CD4-positive, alpha-beta T cell treated with Interleukin-4 for 1 hour (primary cell): ENCODE data around the gene CTDSPL.

Experiments used
- DNase-seq, 2 donors: peaks; one replicate each; pipeline ENCODE4 v3.0.0-alpha.2; 2020 to 2022

The CTDSPL gene

DNA sequence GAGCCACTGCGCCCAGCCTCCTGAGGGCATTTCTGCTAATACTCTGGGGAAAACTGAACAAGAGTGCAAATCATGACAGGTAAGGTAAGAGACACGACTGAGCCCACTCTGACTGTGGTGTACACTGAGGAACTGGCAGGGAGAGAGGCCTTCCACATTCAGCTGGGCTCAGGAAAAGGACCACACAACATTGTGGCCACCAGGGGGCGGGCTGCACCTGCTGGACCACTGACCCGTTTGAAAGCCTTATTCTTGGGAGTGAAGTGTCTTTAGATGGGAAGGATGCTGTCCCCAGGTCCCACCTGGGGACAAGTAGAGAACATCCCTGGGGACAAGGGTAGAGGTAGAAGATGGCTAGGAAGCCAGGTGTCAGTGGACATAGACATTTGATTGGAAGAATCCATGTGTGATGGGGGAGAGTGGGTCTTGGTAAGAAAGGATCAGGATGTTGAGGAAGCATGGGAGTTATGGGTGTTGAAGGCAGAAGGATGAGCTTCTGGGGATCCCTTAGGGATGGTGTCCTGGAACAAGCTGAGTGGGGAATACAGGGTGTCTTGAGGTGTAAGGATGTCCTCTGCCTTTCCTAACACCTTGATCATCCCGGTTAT is 6.2 kb upstream of the CTDSPL start:
- peak; percentile 64 to 69 for DNase-seq

DNA sequence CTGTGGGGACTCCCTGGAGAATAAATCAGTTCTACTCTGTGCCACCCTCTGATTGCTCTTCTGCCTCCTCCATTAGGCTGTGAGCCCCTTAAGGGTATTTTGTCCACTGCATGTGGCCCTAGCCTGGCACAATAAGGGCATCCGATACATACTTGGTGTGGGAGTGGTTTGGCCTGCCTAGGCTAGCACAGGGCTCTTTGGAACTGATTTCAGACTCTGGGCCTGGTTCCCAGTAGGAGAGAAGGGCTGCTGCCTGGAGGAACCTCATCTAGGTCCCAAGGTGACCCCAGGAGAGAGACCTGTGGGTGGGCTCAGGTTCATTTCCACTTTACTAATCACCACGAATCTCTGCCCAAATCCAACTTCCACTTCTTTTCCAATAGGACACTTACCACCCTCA is 5.3 kb upstream of the CTDSPL start:
- no peak for DNase-seq

DNA sequence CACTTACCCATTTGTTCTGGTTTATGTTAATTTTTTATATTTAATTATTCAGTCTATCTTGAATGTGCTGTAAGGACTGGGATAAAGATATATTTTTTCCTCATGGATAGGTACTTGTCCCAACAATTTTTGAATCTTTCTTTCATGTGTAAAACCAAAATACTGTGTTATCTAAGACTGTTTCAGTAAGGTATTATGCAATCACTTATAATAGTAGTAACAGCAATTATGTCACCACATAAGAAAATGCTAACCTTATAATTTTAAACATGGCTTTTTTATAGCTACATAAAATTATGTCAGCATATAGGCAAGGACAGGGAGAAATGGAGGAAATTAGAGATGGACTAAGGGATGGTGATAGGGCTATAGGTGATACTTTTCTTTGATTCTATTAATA is 2.9 kb upstream of the CTDSPL start:
- DNase-seq: no peak

DNA sequence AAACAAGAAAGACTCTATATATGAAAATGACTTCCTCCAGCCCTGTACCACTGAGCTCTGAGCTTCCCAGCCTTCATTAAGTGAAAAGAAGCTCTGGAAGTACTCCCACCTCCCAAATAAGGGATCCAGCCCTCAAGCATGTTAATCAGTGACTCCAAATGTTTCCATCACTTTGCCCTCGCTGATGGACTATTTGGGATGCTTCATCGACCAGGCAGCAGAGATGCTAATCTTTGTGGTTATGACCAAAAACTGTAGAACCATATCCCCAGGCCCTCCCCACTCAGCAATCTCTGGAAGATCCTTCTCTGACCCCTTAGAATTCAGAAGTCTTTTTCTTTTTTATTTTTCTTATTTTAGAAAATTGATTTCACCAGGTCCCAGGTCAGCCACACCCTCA is 2.3 kb upstream of the CTDSPL start:
- DNase-seq: no peak

DNA sequence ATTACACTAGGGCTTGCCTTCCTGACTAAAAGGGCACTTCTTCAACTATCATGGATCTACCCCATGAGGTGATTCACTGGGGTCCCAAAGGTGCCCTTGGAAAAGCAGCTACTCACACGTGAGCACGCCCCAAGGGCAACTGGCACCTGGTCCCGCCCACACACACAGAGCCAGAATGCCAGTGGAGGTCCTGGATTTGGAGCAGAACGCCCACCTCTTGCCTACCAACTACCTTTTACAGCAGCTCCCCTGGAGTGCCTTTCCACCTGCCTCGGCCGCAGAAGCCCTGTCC is 1.8 kb upstream of the CTDSPL start:
- no peak for DNase-seq

DNA sequence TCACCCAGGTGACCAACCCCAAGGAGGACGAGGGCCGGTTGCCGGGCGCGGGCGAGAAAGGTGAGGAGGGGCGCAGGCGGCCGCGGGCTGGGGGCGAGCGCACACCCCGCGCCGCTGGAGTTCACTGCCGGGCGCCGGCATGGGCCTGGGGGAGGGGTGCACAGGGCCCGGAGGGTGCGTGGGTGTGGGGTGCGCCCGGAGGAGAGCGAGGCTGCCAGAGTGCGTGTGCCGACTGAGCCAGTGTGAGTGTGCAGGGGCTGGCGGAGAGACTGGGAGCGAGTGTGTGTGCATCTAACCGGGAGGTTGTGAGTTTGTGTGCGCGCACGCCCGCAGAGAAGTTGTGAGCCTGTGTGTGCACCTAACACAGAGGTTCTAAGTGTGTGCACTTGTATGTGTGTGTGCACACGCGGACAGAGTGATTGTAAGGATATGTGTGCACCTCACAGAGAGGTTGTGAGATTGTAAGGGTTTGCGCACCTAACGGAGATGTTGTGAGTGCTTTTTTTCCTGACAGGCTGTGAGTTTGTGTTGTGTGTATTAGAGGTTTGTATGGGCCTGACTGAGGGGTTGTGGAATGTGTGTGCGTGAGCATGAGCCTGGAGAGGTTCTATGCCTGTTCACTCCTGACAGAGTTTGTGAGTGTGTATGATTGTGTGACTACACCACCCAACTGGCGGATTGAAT is 681 bp downstream of the CTDSPL start:
- DNase-seq: peak in 1 of 2 donors; percentile 16

DNA sequence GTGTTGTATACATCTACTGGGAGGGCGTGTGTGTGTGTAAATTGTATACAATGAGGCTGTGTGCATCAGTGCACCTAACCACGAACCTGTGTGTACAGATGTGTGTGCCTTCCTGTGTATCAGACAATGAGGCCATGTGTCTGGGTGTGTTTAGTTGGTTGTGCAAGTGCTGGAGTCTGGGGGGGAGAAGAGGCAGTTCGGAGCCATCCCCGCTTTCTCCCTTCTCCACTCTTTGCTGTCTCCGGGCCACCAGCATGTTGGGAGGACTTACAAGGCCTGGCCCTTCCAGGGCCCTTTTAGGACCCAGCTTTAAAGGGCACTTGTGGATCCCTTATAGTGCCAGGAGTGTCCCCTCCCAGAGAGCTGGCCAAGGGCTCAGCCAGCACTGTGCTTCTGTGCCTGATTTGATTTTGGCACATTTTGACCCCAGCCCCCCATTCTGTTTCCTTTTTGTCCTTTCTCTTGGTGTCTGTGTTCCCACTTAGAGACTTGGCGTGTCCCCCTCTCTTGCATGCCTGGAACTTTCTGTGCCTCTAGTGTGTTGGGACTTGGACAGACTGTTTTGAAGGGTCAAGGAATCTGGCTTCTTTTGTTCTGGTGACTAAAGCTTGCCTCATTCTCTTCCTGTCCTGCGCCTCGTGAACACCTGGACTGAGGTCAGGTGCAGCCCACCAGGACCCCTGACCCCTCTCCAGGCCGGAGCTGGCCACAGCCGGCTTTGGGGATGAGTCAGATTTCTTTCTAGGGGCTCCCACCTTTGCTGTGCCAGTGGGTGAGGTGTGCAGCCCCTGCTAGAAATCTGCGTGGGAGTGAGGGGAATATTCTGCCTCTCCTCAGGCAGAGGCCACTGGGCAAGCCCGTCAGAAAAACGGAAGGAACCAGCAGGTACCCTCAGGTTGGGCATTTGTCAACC is 1.5 kb downstream of the CTDSPL start:
- DNase-seq: no peak

DNA sequence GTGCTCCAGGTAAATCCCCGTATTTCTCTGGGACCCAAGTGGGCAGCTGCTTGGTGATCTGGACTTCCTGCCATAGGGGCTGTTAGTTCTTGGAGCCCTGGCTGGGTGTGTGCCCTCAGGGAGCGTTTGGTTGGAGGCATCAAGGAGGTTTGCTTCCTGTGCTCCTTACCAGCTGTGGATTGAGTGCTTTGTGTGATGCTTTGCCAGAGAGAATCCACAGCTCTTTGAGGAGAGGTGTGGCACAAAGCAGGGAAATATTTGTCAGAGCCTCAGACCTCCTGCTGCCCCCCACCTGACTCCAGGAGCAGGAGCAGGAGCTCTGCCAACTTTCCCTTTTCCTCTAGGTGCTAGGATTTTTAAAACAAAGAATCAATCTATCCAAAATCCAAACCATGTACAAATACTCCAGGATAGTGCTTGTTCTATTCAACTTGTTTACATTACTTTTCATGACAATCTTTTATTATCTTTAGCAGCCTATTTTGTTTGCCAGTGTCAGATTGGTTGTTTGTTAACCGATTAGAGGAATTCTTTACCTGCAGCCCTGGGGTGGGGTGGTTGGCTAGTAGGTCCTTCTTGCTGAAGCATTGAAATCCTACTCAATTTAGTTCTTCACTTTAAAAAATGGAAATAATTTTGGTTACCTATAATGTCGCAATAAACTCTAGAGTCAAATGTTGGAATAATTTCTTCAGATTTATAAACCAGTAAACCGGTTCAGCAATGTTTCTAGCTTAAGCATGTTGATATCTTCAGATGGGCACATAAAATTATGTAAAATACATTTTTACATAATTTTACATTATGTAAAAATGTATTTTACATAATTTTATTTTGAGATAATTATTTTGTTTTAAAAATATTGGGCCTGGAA is 2.5 kb downstream of the CTDSPL start:
- no peak for DNase-seq

DNA sequence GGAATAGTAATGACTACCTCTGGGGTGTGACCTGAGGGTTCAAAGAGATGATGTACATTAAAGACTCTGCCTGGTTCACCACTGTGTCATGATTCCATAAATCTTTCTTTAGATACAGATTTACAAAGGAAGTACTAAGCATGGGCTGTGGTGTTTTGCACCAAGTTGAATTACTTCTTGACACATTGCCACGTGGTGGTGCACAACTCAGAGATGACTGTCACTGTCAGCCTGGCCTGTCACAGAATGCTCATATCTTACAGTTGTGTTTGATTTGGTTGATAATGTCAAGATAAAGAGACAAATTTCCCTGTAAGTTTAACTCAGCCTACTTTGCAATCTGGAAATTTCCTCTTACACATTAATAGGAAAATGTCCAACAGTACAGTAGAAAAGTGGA is 3.2 kb downstream of the CTDSPL start:
- DNase-seq: no peak

DNA sequence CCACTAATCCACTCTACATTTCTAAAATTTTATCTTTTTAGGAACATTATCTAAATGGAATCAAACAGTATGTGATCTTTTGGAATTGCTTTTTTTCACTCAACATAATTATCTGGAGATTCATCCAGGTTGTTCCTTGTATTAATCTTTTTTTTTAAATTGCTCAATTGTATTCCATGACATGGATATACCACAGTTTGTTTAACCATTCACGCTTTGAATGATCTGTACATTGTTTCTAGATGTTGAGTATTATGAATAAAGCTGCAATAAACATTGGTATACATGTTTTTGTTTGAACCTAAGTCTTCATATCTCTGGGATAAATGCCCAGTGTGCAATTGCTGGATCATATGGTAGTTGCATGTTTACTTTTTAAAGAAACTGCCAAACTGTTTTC is 5.5 kb downstream of the CTDSPL start:
- no peak for DNase-seq

DNA sequence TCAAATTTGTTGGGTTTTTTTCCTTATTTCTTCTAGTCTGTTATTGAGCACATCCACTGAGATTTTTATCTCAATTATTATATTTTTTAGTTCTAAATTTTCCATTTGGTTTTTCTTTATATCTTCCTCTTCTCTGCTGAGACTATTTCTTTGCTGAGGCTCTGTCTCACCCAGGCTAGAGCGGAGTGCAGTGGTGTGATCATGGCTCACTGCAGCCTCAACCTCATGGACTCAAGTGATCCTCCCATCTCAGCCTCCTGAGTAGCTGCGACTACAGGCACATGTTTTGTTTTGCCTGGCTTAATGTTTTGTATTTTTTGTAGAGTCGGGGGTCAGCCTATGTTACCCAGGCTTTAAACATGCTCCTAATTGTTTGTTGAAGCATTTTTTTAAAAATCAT is 10.2 kb downstream of the CTDSPL start:
- DNase-seq: no peak

DNA sequence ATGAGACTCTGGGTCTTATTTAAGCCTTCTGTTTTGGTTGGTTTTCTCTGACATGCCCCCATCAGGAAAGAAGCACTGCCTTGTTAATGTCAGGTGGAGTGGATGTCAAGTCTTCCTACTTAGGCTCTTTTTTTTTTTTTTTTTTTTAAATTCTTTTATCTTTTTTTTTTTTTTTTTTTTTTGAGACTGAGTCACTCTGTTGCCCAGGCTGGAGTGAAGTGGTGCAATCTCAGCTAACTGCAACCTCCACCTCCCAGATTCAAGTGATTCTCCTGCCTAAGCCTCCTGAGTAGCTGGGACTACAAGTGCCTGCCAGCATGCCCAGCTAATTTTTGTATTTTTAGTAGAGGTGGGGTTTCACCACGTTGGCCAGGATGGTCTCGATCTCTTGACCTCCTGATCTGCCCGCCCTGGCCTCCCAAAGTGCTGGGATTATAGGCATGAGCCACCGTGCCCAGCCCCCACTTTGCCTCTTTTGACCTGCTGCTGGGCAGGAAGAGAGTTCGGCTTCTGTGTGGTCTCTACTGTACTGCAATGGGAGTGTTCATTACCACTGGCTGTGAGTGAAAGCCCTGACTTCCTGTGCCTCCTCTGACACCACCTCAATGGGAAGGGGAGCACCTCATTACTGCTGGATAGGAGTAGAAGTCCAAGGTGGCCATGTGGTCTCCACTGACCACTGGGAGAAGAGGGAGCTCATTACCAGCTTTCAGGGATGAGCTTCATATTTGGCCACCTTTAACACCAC is 10.9 kb downstream of the CTDSPL start:
- no peak for DNase-seq

DNA sequence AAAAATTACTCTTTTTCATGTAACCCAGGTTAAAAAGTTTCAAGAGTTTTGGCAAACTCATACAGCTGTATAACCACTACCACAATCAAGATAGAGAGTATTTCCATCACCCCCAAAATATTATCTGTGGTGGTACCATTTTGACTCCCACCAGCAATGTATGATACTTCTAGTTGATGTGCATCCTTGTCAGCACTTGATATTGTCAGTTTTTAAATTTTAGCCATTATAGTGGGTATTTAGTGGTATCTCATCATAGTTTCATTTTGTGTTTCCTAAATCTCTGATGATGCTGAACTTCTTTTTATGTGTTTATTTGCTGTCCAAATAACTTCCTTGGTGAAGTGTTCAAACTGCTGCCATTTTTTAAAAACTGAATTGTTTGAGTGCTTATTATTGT is 14.6 kb downstream of the CTDSPL start:
- DNase-seq: no peak

DNA sequence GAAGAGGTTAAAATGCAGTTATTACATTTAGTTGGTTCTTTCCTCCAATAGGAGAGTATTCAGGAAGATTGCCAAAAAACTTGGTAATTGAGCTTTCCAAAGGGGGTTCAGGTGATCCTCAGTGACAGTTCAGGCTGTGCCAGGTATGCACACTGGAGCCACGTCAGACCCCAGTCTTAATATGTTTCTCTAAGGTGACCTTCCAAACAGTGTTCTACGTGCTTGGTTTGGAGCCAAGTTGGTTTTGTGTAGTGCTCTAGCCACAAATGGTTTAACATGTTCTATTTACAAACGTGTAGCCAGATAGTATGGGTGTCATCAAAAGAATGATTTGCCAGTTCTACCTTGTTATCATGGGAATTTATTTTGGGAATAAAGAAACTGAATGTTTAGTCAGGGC is 21.0 kb downstream of the CTDSPL start:
- DNase-seq: no peak

DNA sequence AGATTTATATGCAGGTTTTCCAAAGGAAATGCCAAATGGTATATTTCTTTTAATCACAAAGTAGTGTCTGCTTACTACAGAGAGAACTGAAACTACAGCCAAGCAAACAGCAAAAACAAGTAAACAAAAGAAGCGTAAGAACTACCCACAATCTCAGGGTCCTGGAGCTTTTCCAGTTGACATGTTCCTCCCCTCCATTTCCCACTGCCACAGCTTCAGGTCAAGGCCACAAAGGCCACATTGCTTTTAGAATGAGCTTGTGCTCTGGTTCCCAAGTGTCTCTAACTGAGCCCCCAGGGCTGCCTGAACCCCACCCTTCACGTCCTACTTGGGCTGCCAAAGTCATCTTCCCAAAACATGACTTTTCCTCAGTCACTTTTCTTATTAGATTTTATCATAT is 24.1 kb downstream of the CTDSPL start:
- DNase-seq: no peak

DNA sequence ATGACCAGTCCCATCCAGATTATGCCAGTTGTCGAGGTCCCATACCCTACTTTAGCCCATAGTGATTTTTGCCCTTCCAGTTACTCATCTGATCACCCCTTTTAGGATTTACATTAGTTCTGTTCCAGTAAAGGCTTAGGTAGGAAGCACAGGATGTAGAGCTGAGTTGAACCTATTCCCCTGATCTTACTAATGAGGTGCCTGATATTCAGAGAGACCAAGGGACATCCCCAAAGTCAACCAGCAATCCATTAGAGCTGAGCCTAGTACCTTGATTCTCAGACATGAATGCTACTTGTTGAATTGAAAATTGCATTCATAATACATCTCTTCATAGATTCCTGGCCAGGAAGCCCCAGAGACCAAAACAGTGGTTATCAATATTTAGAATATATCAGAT is 24.7 kb downstream of the CTDSPL start:
- no peak for DNase-seq

DNA sequence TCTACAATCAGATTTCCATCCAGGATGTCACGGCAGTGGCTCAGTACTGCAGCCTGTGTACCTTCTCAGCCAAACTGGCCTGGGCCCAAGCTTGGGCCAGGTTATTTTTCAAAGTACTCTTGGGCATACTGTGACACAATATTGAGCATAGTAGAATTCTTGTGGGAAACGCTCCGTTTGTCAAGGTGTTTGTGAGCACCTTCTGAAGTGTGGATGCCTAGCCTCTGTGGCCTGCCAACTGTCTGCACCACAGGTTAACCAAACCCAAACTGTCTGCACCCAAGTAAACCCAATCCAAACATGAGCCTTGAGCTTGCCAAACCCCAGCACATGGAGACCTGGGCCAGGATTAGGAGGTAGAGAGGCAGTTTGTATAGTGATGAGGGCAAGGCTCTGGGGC is 25.4 kb downstream of the CTDSPL start:
- no peak for DNase-seq

DNA sequence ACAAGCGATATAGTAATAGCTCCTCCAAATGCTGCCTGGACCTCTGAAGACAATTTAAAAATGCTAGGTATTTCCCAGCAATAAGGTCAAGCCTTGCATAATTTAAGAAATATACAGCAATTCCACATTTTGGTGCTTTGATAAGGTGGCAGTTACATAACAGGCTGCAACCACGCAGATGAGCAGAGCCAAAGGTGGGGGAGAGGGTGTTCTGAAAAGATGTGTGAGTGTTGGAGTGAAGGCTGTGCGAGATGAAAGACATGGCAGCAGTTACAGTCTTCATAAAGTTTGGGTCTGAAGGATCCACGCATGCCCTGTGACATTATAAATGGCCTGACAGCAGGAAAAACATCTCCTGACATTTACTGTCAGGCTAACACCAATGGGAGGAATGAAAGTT is 26.1 kb downstream of the CTDSPL start:
- no peak for DNase-seq

DNA sequence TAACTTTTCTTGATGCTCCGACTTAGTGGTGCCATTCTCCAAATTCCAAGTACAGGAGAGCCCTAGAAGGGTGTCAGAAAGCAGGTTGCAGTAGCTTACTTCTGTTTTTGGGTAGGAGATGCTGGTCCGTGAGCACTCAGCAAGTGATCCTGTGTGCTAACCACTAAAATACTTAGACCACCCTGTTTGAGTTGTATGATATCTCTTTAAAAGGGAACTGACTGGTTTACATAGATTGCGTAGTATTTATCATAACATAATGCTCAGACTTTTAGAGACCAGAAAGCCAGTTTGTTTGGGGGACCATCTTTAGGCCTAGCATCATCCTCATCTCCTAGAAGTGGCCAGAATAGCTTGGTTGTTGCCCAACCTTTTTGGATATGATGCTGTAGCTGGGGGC is 26.7 kb downstream of the CTDSPL start:
- no peak for DNase-seq

DNA sequence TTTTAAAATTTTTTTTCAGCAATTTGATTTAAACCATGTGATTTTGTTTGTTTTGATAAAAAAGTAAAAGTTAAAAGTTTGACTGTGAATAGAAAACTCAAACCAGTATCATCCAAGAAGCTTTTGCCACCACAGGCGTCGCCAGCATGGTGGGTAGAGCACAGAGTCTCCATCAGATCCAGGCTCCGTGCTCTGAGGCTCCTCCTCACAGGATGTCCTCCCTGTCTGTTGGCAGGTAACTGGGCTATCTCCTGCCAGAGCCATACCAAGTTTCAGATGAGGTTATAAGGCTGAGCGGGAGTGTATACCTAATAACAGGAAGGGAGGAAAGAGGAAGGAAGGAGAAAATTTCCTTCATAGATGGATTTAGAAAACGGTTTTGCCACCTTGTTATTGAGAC is 28.8 kb downstream of the CTDSPL start:
- DNase-seq: no peak

DNA sequence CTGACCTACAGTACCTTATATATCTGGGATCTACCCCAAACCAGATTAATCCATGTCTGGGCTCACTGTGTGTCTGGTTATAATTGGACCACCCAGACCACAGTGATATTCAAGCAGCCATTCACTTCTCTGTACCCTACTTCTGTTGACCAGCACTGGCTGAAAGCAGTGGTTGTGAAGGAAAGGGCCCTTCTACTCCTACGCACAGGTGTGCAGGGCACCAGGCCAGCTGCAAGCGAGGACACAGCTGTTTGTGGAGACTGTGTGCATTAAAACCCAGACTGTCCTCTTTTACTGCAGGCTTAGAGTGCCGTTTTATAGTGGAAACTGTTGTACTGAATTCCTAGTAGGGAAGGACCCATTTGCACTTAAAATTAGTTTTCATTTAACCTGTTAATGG is 29.5 kb downstream of the CTDSPL start:
- no peak for DNase-seq

DNA sequence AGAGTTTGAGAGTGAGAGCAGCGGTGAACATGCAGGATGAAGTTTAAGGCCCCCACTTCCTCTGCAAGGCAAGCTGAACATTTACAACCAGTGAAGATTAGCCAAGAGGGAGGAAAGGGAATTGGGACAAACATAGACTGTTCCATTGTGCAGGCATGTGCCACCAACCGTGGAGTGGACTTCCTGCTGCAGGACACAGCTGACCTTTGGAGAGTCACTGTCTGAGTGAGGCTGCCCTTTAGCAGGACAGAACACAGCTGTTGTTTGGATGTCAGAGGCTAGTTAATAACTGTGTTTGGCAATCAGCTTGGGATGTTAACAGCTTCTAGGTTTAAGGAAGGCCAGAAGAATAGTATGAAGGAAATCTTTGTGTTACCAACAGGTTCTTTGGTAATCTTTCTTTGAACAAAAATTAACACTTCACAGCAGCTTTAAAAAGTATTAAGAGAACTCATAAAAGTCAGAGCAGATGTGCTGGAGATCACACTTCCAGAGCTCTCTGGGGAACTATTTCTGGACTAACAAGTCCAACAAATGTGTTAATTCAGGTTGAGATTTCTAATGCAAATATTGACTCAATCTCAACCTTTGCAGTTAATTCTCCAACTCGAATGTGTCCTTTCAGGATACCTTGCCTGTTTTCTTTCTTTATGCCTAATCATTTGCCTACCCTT is 31.4 kb downstream of the CTDSPL start:
- no peak for DNase-seq
